Measurements from ENCODE around the gene IP6K3.

GRCh38 chr6:33699739-33700138 is 47.0 kb downstream of the IP6K3 start:
- TF ChIP-seq POLR2A (IDR thresholded peaks at IDR 0.05) = no peak
- TF ChIP-seq CTCF (IDR thresholded peaks at IDR 0.05) = no peak
